ENCODE data around the gene PRKCB.

PRKCB gene

GRCh38 chr16:24188021-24188542 lies 352.3 kb downstream of the PRKCB start:
- Histone ChIP-seq H3K27me3 (ENCODE audit: low read depth, low read length) (peaks cover 10% of the 10 kb centered on the region), H3K79me2 (ENCODE audit: low read length) (no peaks in the 10 kb centered on the region), H3K4me1 (ENCODE audit: low read length) (no peaks in the 10 kb centered on the region), H3K9ac (ENCODE audit: low read length) (no peak overlapping the region), H3K27ac (ENCODE audit: low read length) (no peak overlapping the region), H3K9me3 (ENCODE audit: insufficient read depth, low read length) (no peaks in the 10 kb centered on the region), H2AFZ (ENCODE audit: low read depth, low read length) (no peak overlapping the region), H3K4me3 (ENCODE audit: low read length) (no peak overlapping the region), H3K36me3 (replicated peaks; ENCODE audit: low read depth, low read length) (no peaks in the 10 kb centered on the region), H4K20me1 (ENCODE audit: insufficient read depth, low read length) (no peaks in the 10 kb centered on the region), H3K4me2 (ENCODE audit: low read length) (no peak overlapping the region)
- TF ChIP-seq CTCF (IDR thresholded peaks at IDR 0.05; ENCODE audit: low read depth, low read length) (no peak), EZH2phosphoT487 (IDR thresholded peaks at IDR 0.05; ENCODE audit: low read depth) (no peak)

GRCh38 chr16:24188751-24189318 lies 353.1 kb downstream of the PRKCB start:
- H3K79me2 ChIP-seq (ENCODE audit: low read length) = no peaks in the 10 kb centered on the region
- H2AFZ ChIP-seq (ENCODE audit: low read depth, low read length) = no peak overlapping the region
- no peak overlapping the region for H3K9ac ChIP-seq (ENCODE audit: low read length)
- H3K4me1 ChIP-seq (ENCODE audit: low read length) = no peaks in the 10 kb centered on the region
- H3K4me2 ChIP-seq (ENCODE audit: low read length) = no peak overlapping the region
- H3K4me3 ChIP-seq (ENCODE audit: low read length) = no peak overlapping the region
- H3K27me3 ChIP-seq (ENCODE audit: low read depth, low read length) = peaks cover 10% of the 10 kb centered on the region
- no peaks in the 10 kb centered on the region for H3K9me3 ChIP-seq (ENCODE audit: insufficient read depth, low read length)
- TF ChIP-seq CTCF (IDR thresholded peaks at IDR 0.05; ENCODE audit: low read depth, low read length) (no peak), EZH2phosphoT487 (IDR thresholded peaks at IDR 0.05; ENCODE audit: low read depth) (no peak)
- no peak overlapping the region for H3K27ac ChIP-seq (ENCODE audit: low read length)
- H4K20me1 ChIP-seq (ENCODE audit: insufficient read depth, low read length) = no peaks in the 10 kb centered on the region
- H3K36me3 ChIP-seq (replicated peaks; ENCODE audit: low read depth, low read length) = no peaks in the 10 kb centered on the region

GRCh38 chr16:24189941-24190340 lies 354.2 kb downstream of the PRKCB start:
- Histone ChIP-seq H3K4me1 (ENCODE audit: low read length) (no peaks in the 10 kb centered on the region), H3K27me3 (ENCODE audit: low read depth, low read length) (peaks cover 10% of the 10 kb centered on the region)

More at GRCh38 chr16:24189941-24190340, 354.2 kb downstream of the PRKCB start:
- Histone ChIP-seq H3K9me3 (ENCODE audit: insufficient read depth, low read length) (no peaks in the 10 kb centered on the region), H3K9ac (ENCODE audit: low read length) (no peak overlapping the region), H3K36me3 (replicated peaks; ENCODE audit: low read depth, low read length) (no peaks in the 10 kb centered on the region), H4K20me1 (ENCODE audit: insufficient read depth, low read length) (no peaks in the 10 kb centered on the region), H2AFZ (ENCODE audit: low read depth, low read length) (no peak overlapping the region), H3K4me3 (ENCODE audit: low read length) (no peak overlapping the region), H3K4me2 (ENCODE audit: low read length) (no peak overlapping the region), H3K27ac (ENCODE audit: low read length) (no peak overlapping the region), H3K79me2 (ENCODE audit: low read length) (no peaks in the 10 kb centered on the region)
- no peak for TF ChIP-seq CTCF (IDR thresholded peaks at IDR 0.05; ENCODE audit: low read depth, low read length)
- TF ChIP-seq EZH2phosphoT487 (IDR thresholded peaks at IDR 0.05; ENCODE audit: low read depth) = no peak

Measured in OCI-LY3 (cell line).